ENCODE measurements around the gene CACNA1C.

- TF ChIP-seq CTCF (conservative IDR thresholded peaks at IDR 0.05; ENCODE audit: low read depth, low read length) (no peak), POLR2A (IDR thresholded peaks at IDR 0.05; ENCODE audit: low read depth, low read length) (no peak), RFX5 (IDR thresholded peaks at IDR 0.05; ENCODE audit: low read depth, low read length) (no peak), RCOR1 (IDR thresholded peaks at IDR 0.05; ENCODE audit: insufficient replicate concordance, low read length) (no peak), ELK1 (IDR thresholded peaks at IDR 0.05; ENCODE audit: borderline replicate concordance, low read depth, low read length) (no peak), RAD21 (IDR thresholded peaks at IDR 0.05; ENCODE audit: low read length) (no peak), SMC3 (IDR thresholded peaks at IDR 0.05; ENCODE audit: low read depth, low read length) (no peak), MAFK (IDR thresholded peaks at IDR 0.05; ENCODE audit: low read depth, low read length) (no peak), MXI1 (IDR thresholded peaks at IDR 0.05; ENCODE audit: borderline replicate concordance, low read depth, low read length) (no peak), NFE2L2 (IDR thresholded peaks at IDR 0.05; ENCODE audit: low read depth, low read length) (no peak), CEBPB (IDR thresholded peaks at IDR 0.05; ENCODE audit: low read depth, low read length) (no peak)
Observed at GRCh38 chr12:2260441-2260840, 207.7 kb downstream of the CACNA1C start.

Measured in IMR-90 (cell line).